Effector CD8-positive, alpha-beta T cell (primary cell): ENCODE results near the gene SYT9.

ENCODE experiments used
- DNase-seq: peaks from one replicate; lab custom pipeline; 2025; lab: John Stamatoyannopoulos, UW
- total RNA-seq, 4 experiments: gene quantifications; one replicate each; lab custom pipeline; 2026; lab: John Stamatoyannopoulos, UW

The SYT9 gene, protein sequence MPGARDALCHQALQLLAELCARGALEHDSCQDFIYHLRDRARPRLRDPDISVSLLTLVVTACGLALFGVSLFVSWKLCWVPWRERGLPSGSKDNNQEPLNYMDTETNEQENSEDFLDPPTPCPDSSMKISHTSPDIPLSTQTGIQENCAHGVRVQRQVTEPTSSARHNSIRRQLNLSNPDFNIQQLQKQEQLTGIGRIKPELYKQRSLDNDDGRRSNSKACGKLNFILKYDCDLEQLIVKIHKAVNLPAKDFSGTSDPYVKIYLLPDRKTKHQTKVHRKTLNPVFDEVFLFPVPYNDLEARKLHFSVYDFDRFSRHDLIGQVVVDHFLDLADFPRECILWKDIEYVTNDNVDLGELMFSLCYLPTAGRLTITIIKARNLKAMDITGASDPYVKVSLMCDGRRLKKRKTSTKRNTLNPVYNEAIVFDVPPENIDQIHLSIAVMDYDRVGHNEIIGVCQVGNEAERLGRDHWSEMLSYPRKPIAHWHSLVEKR
- 0 to 0.18 (median 0) reads per million in 4 experiments for total RNA-seq

DNA sequence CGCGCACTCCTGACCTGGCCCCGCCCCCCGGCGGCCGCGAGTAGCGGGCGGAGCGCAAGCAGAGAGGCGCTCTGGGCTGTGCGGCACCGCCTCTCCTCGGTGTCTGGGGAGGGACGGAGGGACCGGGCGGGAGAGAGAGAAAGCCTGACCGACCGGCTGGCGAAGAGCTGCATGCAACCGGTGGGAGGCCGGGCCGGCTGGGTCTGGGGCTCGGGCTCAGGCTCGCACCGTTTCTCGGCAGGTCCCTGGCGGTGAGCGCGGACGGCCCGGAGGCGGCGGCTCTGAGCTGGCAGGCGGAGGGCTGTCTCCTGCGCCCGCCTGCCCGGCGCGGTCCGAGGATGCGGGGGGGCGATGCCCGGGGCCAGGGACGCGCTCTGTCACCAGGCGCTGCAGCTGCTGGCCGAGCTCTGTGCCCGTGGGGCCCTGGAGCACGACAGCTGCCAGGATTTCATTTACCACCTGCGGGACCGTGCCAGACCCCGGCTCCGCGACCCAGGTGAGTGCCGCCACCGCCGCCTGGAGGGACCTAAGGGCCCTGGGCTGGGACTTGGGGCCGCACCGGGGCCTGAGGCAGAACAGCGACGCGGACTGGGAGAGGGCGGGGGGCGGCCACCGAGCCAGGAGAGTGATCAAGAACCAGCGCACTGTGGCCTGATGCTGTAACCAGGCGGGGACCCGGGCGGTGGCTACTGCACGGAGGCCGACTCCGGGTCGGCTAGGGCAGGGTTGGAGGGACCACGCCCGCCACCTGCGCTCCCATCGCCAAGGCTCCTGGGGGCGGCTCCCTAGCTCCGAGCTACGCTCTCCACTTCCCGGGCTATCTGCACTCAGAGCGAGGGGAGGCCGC lies at the start of gene SYT9:
SYT9 (plus strand) TSS at position 69 of the 847 bp plus-strand sequence; CDS start at position 352, 283 bp downstream.
- no peak for DNase-seq

DNA sequence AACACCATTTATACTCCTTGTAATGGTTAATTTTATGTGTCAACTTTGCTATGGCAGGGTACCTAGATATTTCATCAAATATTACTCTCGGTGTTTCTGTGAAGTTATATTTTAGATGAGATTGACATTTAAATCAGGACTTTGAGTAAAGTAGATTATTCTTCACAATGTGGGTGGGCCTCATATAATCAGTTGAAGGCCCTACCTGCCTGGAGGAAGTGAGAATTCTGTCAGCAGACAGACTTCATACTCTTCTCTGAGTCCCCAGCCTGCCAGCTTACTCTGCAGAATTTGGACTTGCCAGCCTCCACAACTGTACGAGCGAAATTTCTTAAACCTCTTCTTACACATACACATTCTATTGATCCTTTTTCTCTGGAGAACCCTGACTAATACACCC lies 49.3 kb upstream of the SYT9 start:
- no peak for DNase-seq

GRCh38 chr11:7204778-7205177 lies 46.9 kb upstream of the SYT9 start:
- no peak for DNase-seq

- no peak for DNase-seq
Observed at GRCh38 chr11:7208391-7208790, 43.3 kb upstream of the SYT9 start.

GRCh38 chr11:7219491-7219890 lies 32.2 kb upstream of the SYT9 start:
- DNase-seq, result no peak

DNA sequence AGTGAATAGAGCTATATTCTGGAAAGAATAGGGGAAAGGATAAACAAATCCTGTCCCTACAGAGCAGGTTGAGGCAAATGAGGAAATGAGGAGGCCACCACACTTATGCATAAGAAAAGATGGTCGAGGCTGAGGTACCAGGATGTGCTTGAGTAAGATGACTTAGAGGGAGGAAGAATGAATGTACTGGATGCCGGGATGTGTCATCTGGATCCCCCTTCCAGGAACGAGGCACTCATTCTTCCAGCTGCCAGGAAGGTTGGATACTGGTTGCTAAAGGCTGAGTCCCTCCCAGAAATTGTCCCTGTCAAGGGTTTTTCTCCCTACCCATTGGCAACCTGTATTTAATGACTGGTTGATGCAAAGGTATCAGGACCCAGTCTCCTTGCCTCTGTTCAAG lies 31.1 kb upstream of the SYT9 start:
- no peak for DNase-seq

GRCh38 chr11:7222619-7223018 lies 29.1 kb upstream of the SYT9 start:
- no peak for DNase-seq

GRCh38 chr11:7239877-7240276 lies 11.8 kb upstream of the SYT9 start:
- no peak for DNase-seq

- DNase-seq, result no peak
Observed at GRCh38 chr11:7245341-7245740, 6.4 kb upstream of the SYT9 start.

- no peak for DNase-seq
Observed at GRCh38 chr11:7246179-7246578, 5.5 kb upstream of the SYT9 start.

GRCh38 chr11:7250166-7250565 lies 1.5 kb upstream of the SYT9 start:
- DNase-seq, result no peak

DNA sequence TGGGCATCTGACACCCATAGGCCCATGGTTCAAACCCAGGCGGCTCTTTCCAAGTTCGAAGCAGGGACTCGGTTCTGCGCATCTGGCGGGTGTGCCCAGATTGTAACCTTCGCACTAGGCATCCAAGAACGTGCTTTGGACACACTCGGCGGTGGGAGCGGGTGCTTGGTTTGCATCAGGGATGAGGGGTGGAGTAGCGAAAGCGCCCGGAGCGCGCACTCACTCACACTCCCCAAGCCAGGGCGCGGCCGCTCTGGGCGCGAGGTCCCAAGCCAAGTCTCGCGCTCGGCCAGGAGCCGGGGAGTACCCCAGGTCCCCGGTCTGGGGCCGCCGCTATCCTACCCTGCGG lies 243 bp upstream of the SYT9 start:
- DNase-seq, result no peak

GRCh38 chr11:7252683-7253213 lies 1.0 kb downstream of the SYT9 start:
- no peak for DNase-seq

- no peak for DNase-seq
Observed at GRCh38 chr11:7253800-7254199, 2.1 kb downstream of the SYT9 start.

GRCh38 chr11:7254731-7255291 lies 3.1 kb downstream of the SYT9 start:
- no peak for DNase-seq

DNA sequence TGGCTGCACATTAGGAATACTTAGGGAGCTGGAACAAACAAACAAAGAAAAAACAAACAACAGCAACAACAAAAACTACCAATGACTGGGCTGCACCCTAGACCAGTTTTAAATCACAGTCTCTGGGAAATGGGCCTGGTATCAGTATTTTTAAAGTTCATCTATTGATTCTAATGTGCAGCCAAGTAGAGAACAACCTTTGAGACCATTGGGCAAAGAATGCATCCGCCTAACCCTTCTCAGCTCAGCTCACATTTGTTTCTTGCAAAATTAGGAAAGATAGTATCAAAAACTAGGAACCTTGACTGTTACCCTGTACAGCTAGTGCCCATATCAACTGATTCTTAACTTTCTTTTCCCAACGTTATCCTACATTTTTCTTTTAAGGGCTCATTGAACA lies 5.2 kb downstream of the SYT9 start:
- no peak for DNase-seq

DNA sequence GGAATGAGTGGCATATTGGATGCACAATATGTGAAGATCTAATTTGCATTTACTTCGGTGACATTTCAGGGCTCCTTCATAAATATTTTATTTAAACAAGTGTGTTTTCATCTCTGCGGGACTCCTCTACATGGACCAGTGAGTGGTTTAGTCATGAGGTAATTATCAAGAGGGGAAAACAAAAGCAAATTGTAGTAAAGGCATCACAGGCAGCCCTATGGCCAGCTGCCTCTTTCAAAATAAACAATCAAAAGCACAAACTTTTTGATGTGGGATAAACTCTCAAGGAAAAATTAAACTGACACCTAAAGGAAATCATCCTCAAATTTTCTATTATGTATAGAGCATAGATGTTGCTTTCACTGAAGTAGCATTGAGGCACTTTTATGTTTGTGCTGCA lies 6.0 kb downstream of the SYT9 start:
- DNase-seq, result no peak

DNA sequence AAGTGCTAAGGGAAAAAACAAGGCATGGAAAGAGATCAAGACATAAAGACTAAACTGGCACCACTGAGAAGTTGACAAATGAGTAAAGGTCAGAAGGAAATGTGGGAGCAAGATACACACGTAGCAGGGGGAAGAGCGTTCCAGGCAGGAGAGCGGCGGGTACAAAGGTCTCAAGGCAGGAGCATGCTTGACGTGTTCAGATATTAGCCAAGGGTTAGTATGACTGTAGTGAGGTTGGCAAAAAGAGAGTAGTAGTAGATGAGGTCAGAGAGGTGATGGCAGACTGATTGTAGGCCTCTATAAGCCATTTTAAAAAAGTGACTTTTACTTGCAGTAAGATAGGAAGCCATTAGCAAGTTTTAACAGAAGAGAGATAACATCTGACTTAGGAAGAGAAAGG lies 9.9 kb downstream of the SYT9 start:
- no peak for DNase-seq

DNA sequence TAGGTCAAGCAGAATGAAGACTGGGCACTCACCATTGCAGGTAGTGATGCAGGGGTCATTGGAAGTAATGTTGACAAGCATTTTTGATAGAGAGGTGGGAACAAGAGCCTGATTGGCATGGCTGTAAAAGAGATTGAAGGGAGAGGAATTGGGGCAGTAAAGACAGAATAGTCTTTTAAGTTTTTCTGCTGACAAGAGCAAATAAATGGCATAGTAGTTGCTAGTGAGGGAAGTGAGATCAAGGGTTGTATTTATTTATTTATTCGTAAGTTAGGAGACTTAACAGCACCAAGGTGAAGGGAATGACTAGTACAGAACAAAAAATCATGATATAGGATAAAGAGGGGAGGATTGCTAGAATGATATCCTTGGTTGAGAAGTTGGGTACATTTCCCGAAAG lies 11.0 kb downstream of the SYT9 start:
- no peak for DNase-seq

DNA sequence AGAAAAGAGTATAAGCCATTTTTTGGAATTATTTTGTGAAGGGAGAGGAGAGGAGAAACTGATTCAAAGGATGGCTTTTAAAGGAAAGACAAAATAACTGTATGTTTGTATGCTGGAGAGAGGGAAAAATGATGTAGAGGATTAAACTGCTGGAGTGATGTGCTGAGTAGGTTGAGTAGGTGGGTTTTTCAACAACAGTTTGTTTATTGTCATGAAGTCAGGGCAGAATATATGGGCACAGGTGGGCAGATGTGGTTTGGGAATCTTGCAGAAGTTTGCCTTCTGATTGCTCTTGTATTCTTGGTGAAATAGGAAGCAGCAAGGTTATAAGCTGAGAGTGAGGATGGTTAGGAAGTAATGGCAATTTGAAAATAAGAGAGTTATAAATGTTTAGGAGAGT lies 12.1 kb downstream of the SYT9 start:
- no peak for DNase-seq

- DNase-seq, result no peak
Observed at GRCh38 chr11:7268758-7269157, 17.1 kb downstream of the SYT9 start.

GRCh38 chr11:7270233-7270865 lies 18.6 kb downstream of the SYT9 start:
- DNase-seq, result no peak
